Keratinocyte (primary cell): ENCODE results near the gene DEGS1. TPM values are rescaled to one million over a fixed set of nuclear protein-coding genes. Genes with fewer than 3 reads are reported as not detected.

Source experiments
- DNase-seq: peaks from one replicate; pipeline ENCODE4 v3.0.0-alpha.2; 2011; ENCODE audit warnings: low read depth, missing footprints, low spot score
- FAIRE-seq: peaks from 2 replicates; lab custom pipeline; 2011; peaks lifted over from hg19 to GRCh38; lab: Jason Lieb, UNC
- H2AFZ ChIP-seq: 2 replicates; pipeline ENCODE4 v1.6.0; 2012; ENCODE audit warnings: low read length, control low read depth, inconsistent platforms; ENCODE audit not compliant: control insufficient read depth
- H3K27ac ChIP-seq: 2 replicates; pipeline ENCODE4 v1.5.1; 2011; ENCODE audit warnings: low read length; ENCODE audit not compliant: control insufficient read depth, insufficient read depth
- H3K27me3 ChIP-seq: 3 replicates; pipeline ENCODE4 v1.6.0; 2011; ENCODE audit warnings: low read length; ENCODE audit not compliant: control insufficient read depth, insufficient read depth; ENCODE audit errors: extremely low read depth
- H3K36me3 ChIP-seq, 2 experiments: 2 replicates in 1 of 2; 3 replicates in 1 of 2; pipeline ENCODE4 v1.5.1; 2011; ENCODE audit warnings: low read length in 2 of 2, mild to moderate bottlenecking in 1 of 2; ENCODE audit not compliant: control insufficient read depth in 2 of 2, insufficient read depth in 2 of 2; ENCODE audit errors: extremely low read depth in 1 of 2
- H3K4me1 ChIP-seq: 3 replicates; pipeline ENCODE4 v1.5.1; 2011; ENCODE audit warnings: low read length; ENCODE audit not compliant: control insufficient read depth, insufficient read depth; ENCODE audit errors: extremely low read depth
- H3K4me2 ChIP-seq: 3 replicates; pipeline ENCODE4 v1.6.0; 2011; ENCODE audit warnings: low read depth, low read length; ENCODE audit not compliant: control insufficient read depth, insufficient read depth; ENCODE audit errors: extremely low read depth
- H3K4me3 ChIP-seq, 3 experiments: fragments of 200-600 bp in 1 of 3; sonication (generic) in 1 of 3; 2 replicates in 2 of 3; 3 replicates in 1 of 3; pipeline ENCODE4 v1.5.1; 2011 to 2016; ENCODE audit warnings: low read length in 3 of 3, mild to moderate bottlenecking in 3 of 3, control low read depth in 2 of 3, inconsistent platforms in 1 of 3, low read depth in 1 of 3, mixed read lengths in 1 of 3, mixed run types in 1 of 3, moderate library complexity in 1 of 3; ENCODE audit not compliant: control insufficient read depth in 2 of 3, insufficient read depth in 2 of 3; ENCODE audit errors: extremely low read depth in 1 of 3
- H3K79me2 ChIP-seq: 2 replicates; pipeline ENCODE4 v1.6.0; 2012; ENCODE audit warnings: low read length; ENCODE audit not compliant: control insufficient read depth, insufficient read depth
- H3K9ac ChIP-seq: 3 replicates; pipeline ENCODE4 v1.6.0; 2011; ENCODE audit warnings: low read length; ENCODE audit not compliant: control insufficient read depth, insufficient read depth; ENCODE audit errors: extremely low read depth
- H3K9me1 ChIP-seq: 3 replicates; pipeline ENCODE4 v1.6.0; 2011; ENCODE audit warnings: low read length; ENCODE audit not compliant: control insufficient read depth, insufficient read depth; ENCODE audit errors: extremely low read depth
- H3K9me3 ChIP-seq: 2 replicates; pipeline ENCODE4 v1.5.1; 2012; ENCODE audit warnings: low read depth, low read length; ENCODE audit not compliant: control insufficient read depth
- H4K20me1 ChIP-seq: 3 replicates; pipeline ENCODE4 v1.6.0; 2011; ENCODE audit warnings: low read length; ENCODE audit not compliant: control insufficient read depth, insufficient read depth; ENCODE audit errors: extremely low read depth
- CTCF ChIP-seq, 3 experiments: IDR thresholded peaks in 1 of 3; conservative IDR thresholded peaks in 1 of 3; optimal IDR thresholded peaks in 1 of 3; 2 replicates in 2 of 3; 3 replicates in 1 of 3; pipeline versions ENCODE3 to v1.5.1; 2011; ENCODE audit warnings: low read length in 3 of 3, mild to moderate bottlenecking in 3 of 3, moderate library complexity in 2 of 3, control low read depth in 1 of 3, inconsistent platforms in 1 of 3; ENCODE audit not compliant: insufficient read depth in 2 of 3; ENCODE audit errors: extremely low read depth in 1 of 3
- EZH2 ChIP-seq: IDR thresholded peaks from one replicate; pipeline ENCODE4 v1.6.1; 2012; ENCODE audit warnings: inconsistent platforms, mild to moderate bottlenecking, low read length, moderate library complexity
- dilution Hi-C: fragments of 300-500 bp; cut with MboI; formaldehyde crosslinking; loops from one replicate; pipeline ENCODE4 v1.7.0; 2020; ENCODE audit warnings: low sequenced_read_pairs; ENCODE audit not compliant: extremely low pct_ligation_motif_present
- polyA plus RNA-seq, 5 experiments: library from polyadenylated mRNA; depleted of rRNA in 3 of 5; stranded (reverse) in 3 of 5; stranded (forward) in 1 of 5; unstranded in 1 of 5; fragments of >200 nt; gene quantifications; 1 replicate in 1 of 5; 2 replicates in 3 of 5; 3 replicates in 1 of 5; pipeline versions ENCODE4 v1.2.1 to v1.2.3, GENCODE V29; 2011 to 2012; ENCODE audit warnings: missing spikeins in 2 of 5, low read depth in 1 of 5, low replicate concordance in 1 of 5

Gene DEGS1
- polyA plus RNA-seq, 1 donor (not counting 4 experiments of a cell fraction or from before 2014, with no cell fraction given), result 314 TPM

GRCh38 chr1:224162768-224163167, 20.3 kb upstream of the DEGS1 start:
- TF ChIP-seq EZH2 (no peak), CTCF (optimal IDR thresholded peaks at IDR 0.05 in 1 of 3, IDR thresholded peaks at IDR 0.05 in 1 of 3, conservative IDR thresholded peaks at IDR 0.05 in 1 of 3; ENCODE audit: extremely low read depth in 1 of 3, insufficient read depth in 2 of 3, low read length in 3 of 3) (no peak)
- FAIRE-seq (no peak), DNase-seq (no peak)
- Histone ChIP-seq H3K27ac (no peak overlapping the region), H2AFZ (no peak overlapping the region), H3K9me1 (no peaks in the 10 kb centered on the region), H3K4me3 (no peak overlapping the region), H3K9ac (no peak overlapping the region), H3K9me3 (no peaks in the 10 kb centered on the region), H3K4me1 (no peaks in the 10 kb centered on the region), H3K27me3 (no peaks in the 10 kb centered on the region), H4K20me1 (no peaks in the 10 kb centered on the region), H3K36me3 (peaks cover 6 to 14% of the 10 kb centered on the region in 2 experiments), H3K4me2 (no peak overlapping the region), H3K79me2 (no peaks in the 10 kb centered on the region)
- dilution Hi-C loops, result no loop called here

DNA sequence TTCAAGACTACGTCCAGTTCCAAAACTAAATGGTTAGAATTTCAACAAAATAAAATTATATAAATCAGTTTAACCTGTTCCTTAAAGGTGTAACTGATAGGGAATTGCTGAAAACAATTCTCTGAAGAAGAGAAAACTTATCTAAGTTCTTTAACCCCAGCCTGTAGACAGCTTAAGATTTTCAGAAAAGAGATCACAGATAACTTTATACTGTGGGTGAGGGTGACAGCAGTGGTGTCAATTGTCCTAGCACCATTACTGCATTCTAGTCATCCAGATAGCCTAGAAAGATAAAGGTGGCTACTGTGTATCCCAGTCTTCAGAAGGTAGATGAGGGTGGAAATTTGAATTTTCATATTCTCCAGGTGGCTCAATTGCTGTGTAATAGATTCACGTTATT, 19.7 kb upstream of the DEGS1 start:
- Histone ChIP-seq H3K4me2 (no peak overlapping the region), H3K9me1 (no peaks in the 10 kb centered on the region), H3K27ac (no peak overlapping the region), H3K79me2 (no peaks in the 10 kb centered on the region), H3K9me3 (no peaks in the 10 kb centered on the region), H2AFZ (no peak overlapping the region), H3K4me1 (no peaks in the 10 kb centered on the region), H3K4me3 (no peak overlapping the region), H4K20me1 (no peaks in the 10 kb centered on the region), H3K27me3 (no peaks in the 10 kb centered on the region), H3K36me3 (peaks cover 4 to 9% of the 10 kb centered on the region in 2 experiments), H3K9ac (no peak overlapping the region)
- DNase-seq (no peak), FAIRE-seq (no peak)
- TF ChIP-seq EZH2 (no peak), CTCF (optimal IDR thresholded peaks at IDR 0.05 in 1 of 3, IDR thresholded peaks at IDR 0.05 in 1 of 3, conservative IDR thresholded peaks at IDR 0.05 in 1 of 3; ENCODE audit: extremely low read depth in 1 of 3, insufficient read depth in 2 of 3, low read length in 3 of 3) (no peak)
- dilution Hi-C loops, result no loop called here
